Breast epithelium (tissue), 4 donors: ENCODE results near the gene GTF3C4. TPM values are rescaled to one million over a fixed set of nuclear protein-coding genes. Genes with fewer than 3 reads are reported as not detected.

Source experiments
- DNase-seq, 2 donors: peaks; one replicate each; pipeline ENCODE4 v3.0.0-alpha.2; 2019; ENCODE audit warnings: low spot score in 2 of 2
- H3K27ac ChIP-seq, 2 donors: fragments of 200-600 bp; sonication (generic) in 1 of 2; one replicate each; pipeline ENCODE4 v1.5.1; 2016 to 2019; ENCODE audit warnings: mild to moderate bottlenecking in 1 of 2
- H3K27me3 ChIP-seq, 2 donors: fragments of 200-600 bp; sonication (generic) in 1 of 2; one replicate each; pipeline versions ENCODE4 v1.5.1 to v1.6.0; 2017 to 2019; ENCODE audit warnings: control low read depth in 1 of 2, mild to moderate bottlenecking in 1 of 2
- H3K36me3 ChIP-seq: fragments of 200-600 bp; one replicate; pipeline ENCODE4 v1.5.1; 2019
- H3K4me1 ChIP-seq, 2 donors: fragments of 200-600 bp; sonication (generic); one replicate each; pipeline ENCODE4 v1.5.1; 2016 to 2019; ENCODE audit warnings: control low read depth in 1 of 2
- H3K4me3 ChIP-seq, 3 donors: fragments of 200-600 bp; sonication (generic); 1 replicate in 2 of 3; 2 replicates in 1 of 3; pipeline ENCODE4 v1.5.1; 2016 to 2019; ENCODE audit warnings: mild to moderate bottlenecking in 3 of 3, moderate library complexity in 2 of 3
- H3K9me3 ChIP-seq, 2 donors: fragments of 200-600 bp; sonication (generic) in 1 of 2; one replicate each; pipeline ENCODE4 v1.5.1; 2016 to 2019; ENCODE audit warnings: control low read depth in 1 of 2
- POLR2A ChIP-seq: fragments of 450-650 bp; IDR thresholded peaks from one replicate; pipeline ENCODE4 v1.6.1; 2016; ENCODE audit warnings: antibody characterized with exemption, mild to moderate bottlenecking, moderate library complexity
- POLR2AphosphoS5 ChIP-seq, 3 donors: sonication (generic); formaldehyde crosslinking; IDR thresholded peaks; one replicate each; pipeline ENCODE4 v1.6.1; 2017; ENCODE audit warnings: antibody characterized with exemption in 3 of 3
- intact Hi-C: fragments of 100-400 bp; cut with DNase I; formaldehyde crosslinking; loops from one replicate; pipeline ENCODE4 v1.15.1; 2023; ENCODE audit warnings: low total_unique reads
- total RNA-seq, 3 donors: library from RNA; depleted of rRNA; stranded (reverse); fragments of >200 nt; gene quantifications; one replicate each; pipeline ENCODE4 v1.1.0, GENCODE V29; 2016
- TF ChIP-seq, protein P1 (sequence below), 3 donors: fragments of 450-650 bp; IDR thresholded peaks; one replicate each; pipeline ENCODE4 v1.5.1; 2016 to 2017; ENCODE audit warnings: antibody characterized with exemption in 3 of 3, mild to moderate bottlenecking in 3 of 3, moderate library complexity in 3 of 3

The GTF3C4 gene
- total RNA-seq, 3 donors from 2014 or later: 9.3 to 19.6 (median 13.4) TPM

DNA sequence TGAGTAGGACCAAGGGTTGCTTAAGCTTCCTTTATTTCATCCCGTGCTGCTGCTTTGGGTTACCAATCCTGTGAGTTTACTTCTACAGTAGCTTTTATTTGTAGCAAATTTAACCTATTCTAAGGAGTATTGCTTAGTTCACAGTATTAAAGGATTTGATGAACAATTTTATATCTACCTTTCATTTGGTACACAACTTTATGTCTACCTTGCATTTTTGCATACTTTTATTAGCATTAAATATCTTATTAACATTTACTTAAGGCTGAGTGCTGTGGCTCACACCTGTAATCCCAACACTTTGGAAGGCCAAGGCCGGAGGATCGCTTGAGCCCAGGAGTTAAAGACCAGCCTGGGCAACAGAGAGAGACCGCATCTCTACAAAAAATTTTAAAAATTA, 4.2 kb downstream of the GTF3C4 start:
- no peaks in the 10 kb centered on the region for H3K4me1 ChIP-seq
- no peak overlapping the region for H3K27ac ChIP-seq
- no peaks in the 10 kb centered on the region for H3K9me3 ChIP-seq
- no peaks in the 10 kb centered on the region for H3K36me3 ChIP-seq
- TF ChIP-seq POLR2A: no peak
- TF ChIP-seq, protein P1, sequence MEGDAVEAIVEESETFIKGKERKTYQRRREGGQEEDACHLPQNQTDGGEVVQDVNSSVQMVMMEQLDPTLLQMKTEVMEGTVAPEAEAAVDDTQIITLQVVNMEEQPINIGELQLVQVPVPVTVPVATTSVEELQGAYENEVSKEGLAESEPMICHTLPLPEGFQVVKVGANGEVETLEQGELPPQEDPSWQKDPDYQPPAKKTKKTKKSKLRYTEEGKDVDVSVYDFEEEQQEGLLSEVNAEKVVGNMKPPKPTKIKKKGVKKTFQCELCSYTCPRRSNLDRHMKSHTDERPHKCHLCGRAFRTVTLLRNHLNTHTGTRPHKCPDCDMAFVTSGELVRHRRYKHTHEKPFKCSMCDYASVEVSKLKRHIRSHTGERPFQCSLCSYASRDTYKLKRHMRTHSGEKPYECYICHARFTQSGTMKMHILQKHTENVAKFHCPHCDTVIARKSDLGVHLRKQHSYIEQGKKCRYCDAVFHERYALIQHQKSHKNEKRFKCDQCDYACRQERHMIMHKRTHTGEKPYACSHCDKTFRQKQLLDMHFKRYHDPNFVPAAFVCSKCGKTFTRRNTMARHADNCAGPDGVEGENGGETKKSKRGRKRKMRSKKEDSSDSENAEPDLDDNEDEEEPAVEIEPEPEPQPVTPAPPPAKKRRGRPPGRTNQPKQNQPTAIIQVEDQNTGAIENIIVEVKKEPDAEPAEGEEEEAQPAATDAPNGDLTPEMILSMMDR (IDR thresholded peaks at IDR 0.05): no peak
- DNase-seq: no peak
- H3K4me3 ChIP-seq: no peak overlapping the region
- no peaks in the 10 kb centered on the region for H3K27me3 ChIP-seq
- intact Hi-C loops: no loop called here

DNA sequence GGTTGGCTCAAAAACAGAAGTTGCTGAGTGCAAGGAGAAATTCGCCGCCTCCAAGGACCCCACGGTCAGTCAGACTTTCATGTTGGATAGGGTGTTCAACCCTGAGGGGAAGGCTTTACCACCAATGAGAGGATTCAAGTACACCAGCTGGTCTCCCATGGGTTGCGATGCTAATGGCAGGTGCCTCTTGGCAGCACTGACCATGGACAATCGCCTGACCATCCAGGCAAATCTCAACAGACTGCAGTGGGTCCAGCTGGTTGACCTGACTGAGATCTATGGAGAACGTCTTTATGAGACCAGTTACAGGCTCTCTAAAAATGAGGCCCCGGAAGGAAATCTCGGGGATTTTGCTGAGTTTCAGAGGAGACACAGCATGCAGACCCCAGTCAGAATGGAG, 7.7 kb downstream of the GTF3C4 start:
- no peak for TF ChIP-seq POLR2A
- TF ChIP-seq, protein P1 (IDR thresholded peaks at IDR 0.05): no peak
- TF ChIP-seq POLR2AphosphoS5 (IDR thresholded peaks at IDR 0.05): no peak
- H3K27ac ChIP-seq: no peak overlapping the region
- no peaks in the 10 kb centered on the region for H3K4me1 ChIP-seq
- intact Hi-C loops: loop anchor here (2.0 kb wide), 1 partner anchor 45 kb away; no protein-coding TSS in a partner anchor
- H3K36me3 ChIP-seq: no peaks in the 10 kb centered on the region
- H3K9me3 ChIP-seq: no peaks in the 10 kb centered on the region
- no peak overlapping the region for H3K4me3 ChIP-seq
- no peaks in the 10 kb centered on the region for H3K27me3 ChIP-seq
- DNase-seq: no peak

DNA sequence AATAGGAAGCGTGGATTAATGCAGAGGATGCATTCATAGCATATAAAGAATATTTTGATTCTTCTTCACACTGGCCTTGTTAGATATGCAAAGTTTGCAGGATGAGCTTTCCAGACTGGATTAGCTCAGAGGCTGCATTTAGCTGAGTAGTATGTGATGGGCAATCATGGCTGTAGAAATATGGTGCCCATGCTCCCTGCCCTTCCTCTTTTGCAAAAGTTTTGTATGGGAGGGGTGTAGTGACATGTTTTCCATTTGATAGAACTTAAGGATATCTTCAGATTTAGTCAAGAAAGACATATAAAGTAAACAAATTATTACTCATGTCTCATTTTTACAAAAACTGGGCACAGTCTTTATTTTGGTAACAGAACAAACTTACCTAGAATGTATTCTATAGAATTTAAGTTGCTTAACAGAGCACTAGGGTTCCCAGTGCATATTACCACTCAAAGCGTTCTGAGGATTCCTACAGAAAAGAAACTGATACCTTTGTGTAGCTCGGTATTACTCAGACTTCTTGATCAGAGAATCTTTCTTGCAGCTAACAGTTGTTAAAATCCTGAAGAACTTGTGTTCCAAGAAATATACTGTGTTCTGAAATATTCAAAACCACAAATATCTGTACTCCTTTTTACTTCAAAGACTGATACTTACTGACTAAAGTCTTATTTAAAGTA, 9.8 kb downstream of the GTF3C4 start:
- H3K9me3 ChIP-seq: no peaks in the 10 kb centered on the region
- no peak overlapping the region for H3K27ac ChIP-seq
- no peak overlapping the region for H3K4me3 ChIP-seq
- H3K36me3 ChIP-seq: no peaks in the 10 kb centered on the region
- no peak for DNase-seq
- TF ChIP-seq POLR2A: no peak
- H3K27me3 ChIP-seq: no peaks in the 10 kb centered on the region
- no peaks in the 10 kb centered on the region for H3K4me1 ChIP-seq
- intact Hi-C loops: no loop called here

DNA sequence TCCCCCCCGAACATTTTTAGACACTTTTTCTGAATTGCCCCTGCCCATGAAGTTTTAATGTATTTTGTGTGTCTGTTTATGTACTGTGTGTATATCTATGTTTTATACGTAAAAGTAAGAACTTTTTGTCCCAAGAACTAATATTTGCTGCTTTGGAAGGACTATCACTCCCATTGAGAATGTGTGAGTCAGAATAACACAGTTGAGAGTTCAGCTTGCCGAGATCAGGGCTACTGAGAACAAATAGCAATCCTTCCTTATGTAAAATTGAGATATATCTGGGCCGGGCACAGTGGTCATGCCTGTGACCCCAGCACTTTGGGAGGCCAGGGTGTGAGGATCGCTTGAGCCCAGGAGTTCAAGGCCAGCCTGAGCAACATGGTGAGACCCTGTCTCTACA, 11.3 kb downstream of the GTF3C4 start:
- intact Hi-C loops: no loop called here
- Histone ChIP-seq H3K27ac (no peak overlapping the region), H3K9me3 (no peaks in the 10 kb centered on the region), H3K36me3 (no peaks in the 10 kb centered on the region), H3K4me3 (no peak overlapping the region), H3K4me1 (no peaks in the 10 kb centered on the region), H3K27me3 (no peaks in the 10 kb centered on the region)
- TF ChIP-seq POLR2A (no peak), POLR2AphosphoS5 (IDR thresholded peaks at IDR 0.05) (no peak)
- TF ChIP-seq, protein P1 (IDR thresholded peaks at IDR 0.05): no peak
- DNase-seq: no peak

DNA sequence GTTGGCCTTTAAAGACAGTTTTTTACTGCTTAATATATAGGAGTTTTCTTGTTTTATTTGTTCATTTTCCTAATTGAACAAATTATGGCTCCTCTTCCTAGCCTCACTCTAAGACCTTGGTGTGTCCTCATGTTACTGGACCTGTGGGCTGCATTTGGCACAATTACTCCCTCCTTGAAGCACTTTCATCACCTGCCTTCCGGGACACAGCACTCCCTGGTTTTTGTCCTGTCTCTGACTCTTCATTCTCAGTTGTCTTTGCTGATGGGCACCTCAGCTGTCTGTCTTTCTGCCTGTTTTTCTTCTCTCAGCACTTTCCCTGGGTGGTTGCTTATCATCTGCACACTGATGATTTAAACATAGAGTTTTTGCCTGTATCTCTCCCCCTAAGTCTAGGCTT, 13.6 kb downstream of the GTF3C4 start:
- intact Hi-C loops: no loop called here
- TF ChIP-seq POLR2A (no peak), POLR2AphosphoS5 (IDR thresholded peaks at IDR 0.05) (no peak)
- TF ChIP-seq, protein P1 (IDR thresholded peaks at IDR 0.05): no peak

More for the DNA sequence above, 13.6 kb downstream of the GTF3C4 start:
- Histone ChIP-seq H3K36me3 (no peaks in the 10 kb centered on the region), H3K27me3 (no peaks in the 10 kb centered on the region), H3K4me3 (no peak overlapping the region), H3K27ac (no peak overlapping the region), H3K9me3 (no peaks in the 10 kb centered on the region), H3K4me1 (no peaks in the 10 kb centered on the region)
- no peak for DNase-seq
